Breast epithelium (tissue), 3 donors: ENCODE measurements around the gene HMCN1.

Experiments used
- POLR2A ChIP-seq: fragments of 450-650 bp; IDR thresholded peaks from one replicate; pipeline ENCODE4 v1.6.1; 2016; ENCODE audit warnings: antibody characterized with exemption, mild to moderate bottlenecking, moderate library complexity
- POLR2AphosphoS5 ChIP-seq, 3 donors: sonication (generic); formaldehyde crosslinking; IDR thresholded peaks; one replicate each; pipeline ENCODE4 v1.6.1; 2017; ENCODE audit warnings: antibody characterized with exemption in 3 of 3
- TF ChIP-seq, protein P1 (sequence below), 3 donors: fragments of 450-650 bp; IDR thresholded peaks; one replicate each; pipeline ENCODE4 v1.5.1; 2016 to 2017; ENCODE audit warnings: antibody characterized with exemption in 3 of 3, mild to moderate bottlenecking in 3 of 3, moderate library complexity in 3 of 3

- TF ChIP-seq, protein P1, sequence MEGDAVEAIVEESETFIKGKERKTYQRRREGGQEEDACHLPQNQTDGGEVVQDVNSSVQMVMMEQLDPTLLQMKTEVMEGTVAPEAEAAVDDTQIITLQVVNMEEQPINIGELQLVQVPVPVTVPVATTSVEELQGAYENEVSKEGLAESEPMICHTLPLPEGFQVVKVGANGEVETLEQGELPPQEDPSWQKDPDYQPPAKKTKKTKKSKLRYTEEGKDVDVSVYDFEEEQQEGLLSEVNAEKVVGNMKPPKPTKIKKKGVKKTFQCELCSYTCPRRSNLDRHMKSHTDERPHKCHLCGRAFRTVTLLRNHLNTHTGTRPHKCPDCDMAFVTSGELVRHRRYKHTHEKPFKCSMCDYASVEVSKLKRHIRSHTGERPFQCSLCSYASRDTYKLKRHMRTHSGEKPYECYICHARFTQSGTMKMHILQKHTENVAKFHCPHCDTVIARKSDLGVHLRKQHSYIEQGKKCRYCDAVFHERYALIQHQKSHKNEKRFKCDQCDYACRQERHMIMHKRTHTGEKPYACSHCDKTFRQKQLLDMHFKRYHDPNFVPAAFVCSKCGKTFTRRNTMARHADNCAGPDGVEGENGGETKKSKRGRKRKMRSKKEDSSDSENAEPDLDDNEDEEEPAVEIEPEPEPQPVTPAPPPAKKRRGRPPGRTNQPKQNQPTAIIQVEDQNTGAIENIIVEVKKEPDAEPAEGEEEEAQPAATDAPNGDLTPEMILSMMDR (IDR thresholded peaks at IDR 0.05): no peak
- TF ChIP-seq POLR2AphosphoS5 (IDR thresholded peaks at IDR 0.05): no peak
- TF ChIP-seq POLR2A: no peak
These were observed 360.0 kb downstream of the HMCN1 start for GRCh38 chr1:186094172-186094571.
